Adrenal gland (tissue), 5 donors: ENCODE measurements around the gene NPR1.

ENCODE experiments used
- CTCF ChIP-seq, 6 experiments: fragments of 450-650 bp in 4 of 6; fragments of 200-600 bp in 2 of 6; sonication (generic) in 1 of 6; IDR thresholded peaks; 1 replicate in 5 of 6; 2 replicates in 1 of 6; pipeline versions ENCODE4 v1.5.1 to v1.8.0; 2016 to 2021; ENCODE audit warnings: antibody characterized with exemption in 6 of 6, mild to moderate bottlenecking in 2 of 6, moderate library complexity in 1 of 6
- POLR2A ChIP-seq, 2 donors: fragments of 450-650 bp; IDR thresholded peaks; one replicate each; pipeline ENCODE4 v1.6.1; 2017; ENCODE audit warnings: antibody characterized with exemption in 2 of 2, mild to moderate bottlenecking in 2 of 2, moderate library complexity in 1 of 2
- donor health status: DM: no; HTN: no; CAD: no.

GRCh38 chr1:153652805-153653500, 25.5 kb upstream of the NPR1 start:
- no peak for TF ChIP-seq POLR2A (IDR thresholded peaks at IDR 0.05)
- no peak for TF ChIP-seq CTCF (IDR thresholded peaks at IDR 0.05)
